Keratinocyte (primary cell): ENCODE measurements around the gene RIC1. TPM values are rescaled to one million over a fixed set of nuclear protein-coding genes. Genes with fewer than 3 reads are reported as not detected.
A peak's percentile ranks its signal among the peaks of the same experiment; 100 is the strongest.

Source experiments
- DNase-seq: peaks from one replicate; pipeline ENCODE4 v3.0.0-alpha.2; 2011; ENCODE audit warnings: low read depth, missing footprints, low spot score
- FAIRE-seq: peaks from 2 replicates; lab custom pipeline; 2011; peaks lifted over from hg19 to GRCh38; lab: Jason Lieb, UNC
- H2AFZ ChIP-seq: 2 replicates; pipeline ENCODE4 v1.6.0; 2012; ENCODE audit warnings: low read length, control low read depth, inconsistent platforms; ENCODE audit not compliant: control insufficient read depth
- H3K27ac ChIP-seq: 2 replicates; pipeline ENCODE4 v1.5.1; 2011; ENCODE audit warnings: low read length; ENCODE audit not compliant: control insufficient read depth, insufficient read depth
- H3K27me3 ChIP-seq: 3 replicates; pipeline ENCODE4 v1.6.0; 2011; ENCODE audit warnings: low read length; ENCODE audit not compliant: control insufficient read depth, insufficient read depth; ENCODE audit errors: extremely low read depth
- H3K36me3 ChIP-seq, 2 experiments: 2 replicates in 1 of 2; 3 replicates in 1 of 2; pipeline ENCODE4 v1.5.1; 2011; ENCODE audit warnings: low read length in 2 of 2, mild to moderate bottlenecking in 1 of 2; ENCODE audit not compliant: control insufficient read depth in 2 of 2, insufficient read depth in 2 of 2; ENCODE audit errors: extremely low read depth in 1 of 2
- H3K4me1 ChIP-seq: 3 replicates; pipeline ENCODE4 v1.5.1; 2011; ENCODE audit warnings: low read length; ENCODE audit not compliant: control insufficient read depth, insufficient read depth; ENCODE audit errors: extremely low read depth
- H3K4me2 ChIP-seq: 3 replicates; pipeline ENCODE4 v1.6.0; 2011; ENCODE audit warnings: low read depth, low read length; ENCODE audit not compliant: control insufficient read depth, insufficient read depth; ENCODE audit errors: extremely low read depth
- H3K4me3 ChIP-seq, 3 experiments: fragments of 200-600 bp in 1 of 3; sonication (generic) in 1 of 3; 2 replicates in 2 of 3; 3 replicates in 1 of 3; pipeline ENCODE4 v1.5.1; 2011 to 2016; ENCODE audit warnings: low read length in 3 of 3, mild to moderate bottlenecking in 3 of 3, control low read depth in 2 of 3, inconsistent platforms in 1 of 3, low read depth in 1 of 3, mixed read lengths in 1 of 3, mixed run types in 1 of 3, moderate library complexity in 1 of 3; ENCODE audit not compliant: control insufficient read depth in 2 of 3, insufficient read depth in 2 of 3; ENCODE audit errors: extremely low read depth in 1 of 3
- H3K79me2 ChIP-seq: 2 replicates; pipeline ENCODE4 v1.6.0; 2012; ENCODE audit warnings: low read length; ENCODE audit not compliant: control insufficient read depth, insufficient read depth
- H3K9ac ChIP-seq: 3 replicates; pipeline ENCODE4 v1.6.0; 2011; ENCODE audit warnings: low read length; ENCODE audit not compliant: control insufficient read depth, insufficient read depth; ENCODE audit errors: extremely low read depth
- H3K9me1 ChIP-seq: 3 replicates; pipeline ENCODE4 v1.6.0; 2011; ENCODE audit warnings: low read length; ENCODE audit not compliant: control insufficient read depth, insufficient read depth; ENCODE audit errors: extremely low read depth
- H3K9me3 ChIP-seq: 2 replicates; pipeline ENCODE4 v1.5.1; 2012; ENCODE audit warnings: low read depth, low read length; ENCODE audit not compliant: control insufficient read depth
- H4K20me1 ChIP-seq: 3 replicates; pipeline ENCODE4 v1.6.0; 2011; ENCODE audit warnings: low read length; ENCODE audit not compliant: control insufficient read depth, insufficient read depth; ENCODE audit errors: extremely low read depth
- EZH2 ChIP-seq: IDR thresholded peaks from one replicate; pipeline ENCODE4 v1.6.1; 2012; ENCODE audit warnings: inconsistent platforms, mild to moderate bottlenecking, low read length, moderate library complexity
- dilution Hi-C: fragments of 300-500 bp; cut with MboI; formaldehyde crosslinking; loops from one replicate; pipeline ENCODE4 v1.7.0; 2020; ENCODE audit warnings: low sequenced_read_pairs; ENCODE audit not compliant: extremely low pct_ligation_motif_present
- polyA plus RNA-seq, 5 experiments: library from polyadenylated mRNA; depleted of rRNA in 3 of 5; stranded (reverse) in 3 of 5; stranded (forward) in 1 of 5; unstranded in 1 of 5; fragments of >200 nt; gene quantifications; 1 replicate in 1 of 5; 2 replicates in 3 of 5; 3 replicates in 1 of 5; pipeline versions ENCODE4 v1.2.1 to v1.2.3, GENCODE V29; 2011 to 2012; ENCODE audit warnings: missing spikeins in 2 of 5, low read depth in 1 of 5, low replicate concordance in 1 of 5
- TF ChIP-seq, protein P1 (sequence below), 3 experiments: IDR thresholded peaks in 1 of 3; conservative IDR thresholded peaks in 1 of 3; optimal IDR thresholded peaks in 1 of 3; 2 replicates in 2 of 3; 3 replicates in 1 of 3; pipeline versions ENCODE3 to v1.5.1; 2011; ENCODE audit warnings: low read length in 3 of 3, mild to moderate bottlenecking in 3 of 3, moderate library complexity in 2 of 3, control low read depth in 1 of 3, inconsistent platforms in 1 of 3; ENCODE audit not compliant: insufficient read depth in 2 of 3; ENCODE audit errors: extremely low read depth in 1 of 3

RIC1 gene
- polyA plus RNA-seq, 1 donor (not counting 4 experiments of a cell fraction or from before 2014, with no cell fraction given): 20.5 TPM

DNA sequence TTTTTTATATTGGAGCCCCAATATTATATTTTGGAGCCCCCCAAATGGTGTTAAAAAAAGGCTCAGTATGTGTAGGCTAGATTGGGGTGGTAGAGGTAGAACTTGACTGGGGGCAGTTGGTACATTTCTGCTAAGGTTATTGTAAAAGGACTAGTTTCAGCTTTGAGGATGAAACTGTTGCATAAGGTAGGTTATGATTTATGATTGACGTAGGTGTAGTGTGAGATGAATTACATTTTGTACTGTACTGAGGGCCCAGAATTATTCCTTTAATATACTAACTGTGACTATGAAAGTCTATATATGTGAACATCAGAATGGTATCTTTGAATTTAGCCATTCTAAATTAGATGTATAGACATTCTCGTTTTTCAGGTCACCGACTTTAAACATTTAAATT lies 3.6 kb downstream of the RIC1 start:
- Histone ChIP-seq H3K27me3 (no peaks in the 10 kb centered on the region), H4K20me1 (no peaks in the 10 kb centered on the region), H3K79me2 (peaks cover 89% of the 10 kb centered on the region), H3K4me1 (peaks cover 27% of the 10 kb centered on the region), H3K36me3 (peaks cover 0 to 8% of the 10 kb centered on the region in 2 experiments), H3K9me1 (no peaks in the 10 kb centered on the region), H3K27ac (peak overlapping the region; percentile 38), H3K9me3 (peaks cover 4% of the 10 kb centered on the region), H3K4me3 (no peak overlapping the region), H3K4me2 (peak overlapping the region; percentile 96), H2AFZ (no peak overlapping the region), H3K9ac (no peak overlapping the region)
- no peak for DNase-seq
- no peak for FAIRE-seq
- dilution Hi-C loops: no loop called here
- TF ChIP-seq EZH2: no peak
- TF ChIP-seq, protein P1, sequence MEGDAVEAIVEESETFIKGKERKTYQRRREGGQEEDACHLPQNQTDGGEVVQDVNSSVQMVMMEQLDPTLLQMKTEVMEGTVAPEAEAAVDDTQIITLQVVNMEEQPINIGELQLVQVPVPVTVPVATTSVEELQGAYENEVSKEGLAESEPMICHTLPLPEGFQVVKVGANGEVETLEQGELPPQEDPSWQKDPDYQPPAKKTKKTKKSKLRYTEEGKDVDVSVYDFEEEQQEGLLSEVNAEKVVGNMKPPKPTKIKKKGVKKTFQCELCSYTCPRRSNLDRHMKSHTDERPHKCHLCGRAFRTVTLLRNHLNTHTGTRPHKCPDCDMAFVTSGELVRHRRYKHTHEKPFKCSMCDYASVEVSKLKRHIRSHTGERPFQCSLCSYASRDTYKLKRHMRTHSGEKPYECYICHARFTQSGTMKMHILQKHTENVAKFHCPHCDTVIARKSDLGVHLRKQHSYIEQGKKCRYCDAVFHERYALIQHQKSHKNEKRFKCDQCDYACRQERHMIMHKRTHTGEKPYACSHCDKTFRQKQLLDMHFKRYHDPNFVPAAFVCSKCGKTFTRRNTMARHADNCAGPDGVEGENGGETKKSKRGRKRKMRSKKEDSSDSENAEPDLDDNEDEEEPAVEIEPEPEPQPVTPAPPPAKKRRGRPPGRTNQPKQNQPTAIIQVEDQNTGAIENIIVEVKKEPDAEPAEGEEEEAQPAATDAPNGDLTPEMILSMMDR (optimal IDR thresholded peaks at IDR 0.05 in 1 of 3, IDR thresholded peaks at IDR 0.05 in 1 of 3, conservative IDR thresholded peaks at IDR 0.05 in 1 of 3; ENCODE audit: extremely low read depth in 1 of 3, insufficient read depth in 2 of 3, low read length in 3 of 3): no peak

DNA sequence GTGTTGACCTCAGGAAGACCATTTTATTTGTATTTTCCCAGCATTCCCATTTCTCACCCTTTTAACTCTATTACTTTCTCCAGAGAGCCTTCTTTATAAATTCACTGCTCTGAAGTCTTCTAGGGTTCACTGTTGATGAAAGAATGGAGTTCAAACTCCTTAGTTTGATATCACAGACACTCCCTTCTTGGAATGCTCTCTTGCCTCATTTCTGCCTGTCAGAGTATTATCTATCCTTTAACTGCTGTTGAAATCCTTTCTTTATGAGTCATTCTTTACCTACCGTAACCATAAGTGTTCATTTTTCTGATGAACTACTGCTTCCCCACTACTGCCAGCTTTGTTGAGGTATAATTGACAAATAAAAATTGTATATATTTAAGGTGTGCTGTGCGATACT lies 4.3 kb downstream of the RIC1 start:
- DNase-seq: no peak
- H3K9ac ChIP-seq: no peak overlapping the region
- TF ChIP-seq EZH2: no peak
- TF ChIP-seq, protein P1 (optimal IDR thresholded peaks at IDR 0.05 in 1 of 3, IDR thresholded peaks at IDR 0.05 in 1 of 3, conservative IDR thresholded peaks at IDR 0.05 in 1 of 3; ENCODE audit: extremely low read depth in 1 of 3, insufficient read depth in 2 of 3, low read length in 3 of 3): no peak
- H3K36me3 ChIP-seq: peaks cover 0 to 8% of the 10 kb centered on the region in 2 experiments
- H3K9me1 ChIP-seq: no peaks in the 10 kb centered on the region
- no peak overlapping the region for H3K4me3 ChIP-seq
- peak overlapping the region; percentile 11 for H3K27ac ChIP-seq
- H3K4me2 ChIP-seq: peak overlapping the region; percentile 96
- dilution Hi-C loops: no loop called here
- peaks cover 26% of the 10 kb centered on the region for H3K4me1 ChIP-seq
- H4K20me1 ChIP-seq: no peaks in the 10 kb centered on the region
- H3K79me2 ChIP-seq: peaks cover 93% of the 10 kb centered on the region
- no peak for FAIRE-seq
- H3K9me3 ChIP-seq: peaks cover 4% of the 10 kb centered on the region
- no peaks in the 10 kb centered on the region for H3K27me3 ChIP-seq
- H2AFZ ChIP-seq: no peak overlapping the region
